A549 (cell line): ENCODE measurements around the gene TBC1D25. TPM values are rescaled to one million over a fixed set of nuclear protein-coding genes. Genes with fewer than 3 reads are reported as not detected.

ENCODE experiments used
- ATAC-seq, 2 experiments: fragments of 200-7000 bp in 1 of 2; fragments of >200 bp in 1 of 2; cut with Nextera tagmentation in 1 of 2; cut with Tn5 transposase in 1 of 2; 3 replicates each; pipeline versions ENCODE4 v1.8.0 to v1.9.1; 2018 to 2020; ENCODE audit warnings: mild to moderate bottlenecking in 1 of 2, moderate library complexity in 1 of 2
- CTCF ChIA-PET: fragments of 300-600 bp; sonication (Branson Sonifier 250); formaldehyde crosslinking; extraction: SDS; loops from one replicate; lab custom pipeline; 2021; ENCODE audit warnings: antibody characterized with exemption, inconsistent platforms; lab: Yijun Ruan, JAX
- POLR2A ChIA-PET: fragments of 350-600 bp; formaldehyde crosslinking; extraction: SDS; loops from one replicate; lab custom pipeline; 2021; ENCODE audit warnings: antibody characterized with exemption, inconsistent platforms; lab: Yijun Ruan, JAX
- DNase-seq, 2 experiments: peaks; one replicate each; pipeline versions ENCODE4 v3.0.0 to v3.0.0-alpha.2; 2011 to 2016; ENCODE audit warnings: low read depth in 1 of 2, low spot score in 1 of 2
- FAIRE-seq: peaks from 2 replicates; lab custom pipeline; 2011; peaks lifted over from hg19 to GRCh38; lab: Jason Lieb, UNC
- H3K27ac ChIP-seq, 2 experiments: fragments of >200 bp; sonication (Bioruptor Twin); formaldehyde crosslinking; 3 replicates each; pipeline ENCODE4 v1.5.1; 2016 to 2017
- H3K4me1 ChIP-seq: fragments of >200 bp; sonication (Bioruptor Twin); formaldehyde crosslinking; 3 replicates; pipeline ENCODE4 v1.6.1; 2016
- H3K4me2 ChIP-seq: fragments of >200 bp; sonication (Bioruptor Twin); formaldehyde crosslinking; 3 replicates; pipeline ENCODE4 v1.6.1; 2016
- H3K4me3 ChIP-seq: fragments of >200 bp; sonication (Bioruptor Twin); formaldehyde crosslinking; 3 replicates; pipeline ENCODE4 v1.5.1; 2016
- H3K9me3 ChIP-seq: fragments of >200 bp; sonication (Bioruptor Twin); formaldehyde crosslinking; 3 replicates; pipeline ENCODE4 v1.6.1; 2016
- CBX2 ChIP-seq: fragments of 200-600 bp; sonication (generic); IDR thresholded peaks from 2 replicates; pipeline ENCODE4 v1.6.1; 2016; ENCODE audit warnings: low read depth, mild to moderate bottlenecking, borderline replicate concordance
- CHD2 ChIP-seq: fragments of 150-350 bp; IDR thresholded peaks from 2 replicates; pipeline ENCODE4 v1.6.1; 2014; ENCODE audit warnings: low read length; ENCODE audit not compliant: partially characterized antibody
- EHF ChIP-seq: fragments of 250-450 bp; sonication (Bioruptor Pico); IDR thresholded peaks from 2 replicates; pipeline ENCODE4 v1.5.0; 2020; ENCODE audit warnings: mild to moderate bottlenecking
- FOSB ChIP-seq: fragments of 250-450 bp; sonication (Bioruptor Pico); IDR thresholded peaks from 2 replicates; pipeline ENCODE4 v1.5.0; 2020; ENCODE audit warnings: mild to moderate bottlenecking, moderate library complexity
- FOXS1 ChIP-seq: fragments of 250-450 bp; sonication (Bioruptor Pico); IDR thresholded peaks from 2 replicates; pipeline ENCODE4 v1.5.0; 2020; ENCODE audit warnings: mild to moderate bottlenecking, moderate library complexity
- GATA3 ChIP-seq: IDR thresholded peaks from 2 replicates; pipeline ENCODE4 v1.6.1; 2012; ENCODE audit warnings: borderline replicate concordance
- HDAC2 ChIP-seq: fragments of 200-600 bp; sonication (generic); IDR thresholded peaks from 2 replicates; pipeline ENCODE4 v1.6.1; 2016
- HES2 ChIP-seq: fragments of >200 bp; sonication (Bioruptor Twin); formaldehyde crosslinking; IDR thresholded peaks from 2 replicates; pipeline ENCODE4 v1.6.1; 2016
- HOXB5 ChIP-seq: fragments of 250-450 bp; sonication (Bioruptor Pico); IDR thresholded peaks from 2 replicates; pipeline ENCODE4 v1.5.0; 2020; ENCODE audit warnings: mild to moderate bottlenecking, moderate library complexity
- JUN ChIP-seq, 2 experiments: fragments of >200 bp; sonication (Bioruptor Twin); formaldehyde crosslinking; IDR thresholded peaks; 2 replicates in 1 of 2; 3 replicates in 1 of 2; pipeline ENCODE4 v1.6.1; 2016 to 2017
- JUNB ChIP-seq: fragments of >200 bp; sonication (Bioruptor Twin); formaldehyde crosslinking; IDR thresholded peaks from 2 replicates; pipeline ENCODE4 v1.6.1; 2016
- KDM1A ChIP-seq: fragments of 200-600 bp; sonication (generic); IDR thresholded peaks from 2 replicates; pipeline ENCODE4 v1.6.1; 2016; ENCODE audit warnings: low read depth, mild to moderate bottlenecking
- NPAS2 ChIP-seq: fragments of 250-450 bp; sonication (Bioruptor Pico); IDR thresholded peaks from 2 replicates; pipeline ENCODE4 v1.8.0; 2022; ENCODE audit warnings: mild to moderate bottlenecking, moderate library complexity, borderline replicate concordance
- NR3C1 ChIP-seq: fragments of >200 bp; sonication (Bioruptor Twin); formaldehyde crosslinking; IDR thresholded peaks from 3 replicates; pipeline ENCODE4 v1.6.1; 2017
- PHF8 ChIP-seq: fragments of 200-600 bp; sonication (generic); IDR thresholded peaks from 2 replicates; pipeline ENCODE4 v1.6.1; 2016; ENCODE audit warnings: low read depth, mild to moderate bottlenecking, antibody characterized with exemption, moderate library complexity, borderline replicate concordance
- RAD21 ChIP-seq, 2 experiments: fragments of >200 bp in 1 of 2; sonication (Bioruptor Twin) in 1 of 2; formaldehyde crosslinking in 1 of 2; IDR thresholded peaks in 1 of 2; conservative IDR thresholded peaks in 1 of 2; 2 replicates in 1 of 2; 3 replicates in 1 of 2; pipeline ENCODE4 v1.6.1; 2012 to 2018; ENCODE audit warnings: inconsistent platforms in 1 of 2
- REST ChIP-seq: fragments of 200-600 bp; sonication (generic); IDR thresholded peaks from 2 replicates; pipeline ENCODE4 v1.6.1; 2016; ENCODE audit warnings: antibody characterized with exemption, mild to moderate bottlenecking, moderate library complexity
- RFX5 ChIP-seq: fragments of 450-650 bp; IDR thresholded peaks from 2 replicates; pipeline ENCODE4 v1.7.1; 2014; ENCODE audit warnings: antibody characterized with exemption, mild to moderate bottlenecking, moderate library complexity
- RNF2 ChIP-seq: fragments of 200-600 bp; sonication (generic); IDR thresholded peaks from 2 replicates; pipeline ENCODE4 v1.6.1; 2016; ENCODE audit warnings: low read depth, mild to moderate bottlenecking, antibody characterized with exemption, moderate library complexity, borderline replicate concordance
- SMC3 ChIP-seq: fragments of >200 bp; sonication (Bioruptor Twin); formaldehyde crosslinking; IDR thresholded peaks from 3 replicates; pipeline ENCODE4 v1.6.1; 2018; ENCODE audit warnings: inconsistent platforms
- TFCP2L1 ChIP-seq: fragments of 250-450 bp; sonication (Bioruptor Pico); IDR thresholded peaks from 2 replicates; pipeline ENCODE4 v1.5.0; 2021; ENCODE audit warnings: mild to moderate bottlenecking
- TP53 ChIP-seq: fragments of 250-450 bp; sonication (Bioruptor Pico); IDR thresholded peaks from 2 replicates; pipeline ENCODE4 v1.5.0; 2021; ENCODE audit warnings: mild to moderate bottlenecking, moderate library complexity
- ZFP36 ChIP-seq: fragments of 450-650 bp; IDR thresholded peaks from 2 replicates; pipeline ENCODE4 v1.6.1; 2014; ENCODE audit warnings: borderline replicate concordance; ENCODE audit not compliant: partially characterized antibody
- ZSCAN20 ChIP-seq: fragments of 250-450 bp; sonication (Bioruptor Pico); IDR thresholded peaks from 2 replicates; pipeline ENCODE4 v1.8.0; 2022; ENCODE audit warnings: mild to moderate bottlenecking, moderate library complexity
- WGBS: methylation state at CpG from one replicate; pipeline ENCODE4 v1.1.6; 2017; ENCODE audit errors: missing lambda C conversion rate; 5-methylcytosine and 5-hydroxymethylcytosine counted together
- polyA plus RNA-seq, 4 experiments: library from polyadenylated mRNA; depleted of rRNA in 3 of 4; stranded (reverse); fragments of >200 nt; fragmentation: RNase III in 1 of 4; extraction: RNeasy Plus Mini Kit Qiagen cat#74134 plus additional on column Dnase treatment in 1 of 4; gene quantifications; 2 replicates in 3 of 4; 3 replicates in 1 of 4; pipeline ENCODE4 v1.2.3, GENCODE V29; 2011 to 2017
- TF ChIP-seq, protein P1 (sequence below): IDR thresholded peaks from 2 replicates; pipeline ENCODE4 v1.6.1; 2012
- TF ChIP-seq, protein P2 (sequence below): fragments of >200 bp; sonication (Bioruptor Twin); formaldehyde crosslinking; IDR thresholded peaks from 3 replicates; pipeline ENCODE4 v1.5.1; 2016
- TF ChIP-seq, protein P3 (sequence below): IDR thresholded peaks from 2 replicates; pipeline ENCODE4 v1.6.1; 2012; ENCODE audit warnings: low read depth, borderline replicate concordance

Gene TBC1D25
- polyA plus RNA-seq, 2 of the 4 experiments (the other 2 are of a cell fraction), result 8.6 to 13.0 TPM

DNA sequence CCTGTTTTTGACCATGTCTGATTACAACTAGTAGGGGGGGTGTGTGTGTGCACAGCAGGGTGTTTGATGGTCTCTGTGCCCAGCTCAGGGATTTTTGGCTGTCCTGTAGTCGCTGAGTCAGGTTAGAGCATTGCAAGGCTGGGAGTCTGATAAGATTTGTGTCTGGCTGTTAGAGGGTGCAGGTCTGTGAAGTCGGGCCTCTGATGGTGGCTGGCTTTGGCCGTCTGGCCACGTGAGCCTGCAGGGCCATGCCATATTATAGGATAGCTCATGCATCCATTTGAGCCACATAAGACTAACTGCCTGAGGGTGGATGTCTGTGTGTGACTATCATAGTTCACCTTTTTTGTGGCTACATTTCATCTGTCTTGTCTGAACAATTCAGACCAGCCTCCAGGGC is 25.8 kb upstream of the TBC1D25 start:
- H3K9me3 ChIP-seq, result no peaks in the 10 kb centered on the region
- WGBS, result 80% methylated on average over 4 of the region's 4 CpGs
- no peak for ATAC-seq
- no peak overlapping the region for H3K4me2 ChIP-seq
- POLR2A ChIA-PET, result no interaction called here
- FAIRE-seq, result no peak
- peaks cover 3% of the 10 kb centered on the region; the same call in 1 of the 3 replicates for H3K4me1 ChIP-seq
- H3K27ac ChIP-seq, result no peak overlapping the region
- no peak overlapping the region for H3K4me3 ChIP-seq
- CTCF ChIA-PET, result interaction anchor here (0.8 to 1.4 kb wide), 3 partner anchors 9 to 39 kb away, joined by 3 to 5 read pairs (median 3); partner anchors contain the start of gene TBC1D25
- no peak for DNase-seq
- TF ChIP-seq JUNB (no peak), HDAC2 (no peak), ZSCAN20 (CRISPR knock-in tag) (no peak), ZFP36 (no peak), HES2 (no peak), NR3C1 (no peak), REST (no peak), GATA3 (no peak), TFCP2L1 (CRISPR knock-in tag) (no peak), NPAS2 (CRISPR knock-in tag) (no peak)
- TF ChIP-seq, protein P1, sequence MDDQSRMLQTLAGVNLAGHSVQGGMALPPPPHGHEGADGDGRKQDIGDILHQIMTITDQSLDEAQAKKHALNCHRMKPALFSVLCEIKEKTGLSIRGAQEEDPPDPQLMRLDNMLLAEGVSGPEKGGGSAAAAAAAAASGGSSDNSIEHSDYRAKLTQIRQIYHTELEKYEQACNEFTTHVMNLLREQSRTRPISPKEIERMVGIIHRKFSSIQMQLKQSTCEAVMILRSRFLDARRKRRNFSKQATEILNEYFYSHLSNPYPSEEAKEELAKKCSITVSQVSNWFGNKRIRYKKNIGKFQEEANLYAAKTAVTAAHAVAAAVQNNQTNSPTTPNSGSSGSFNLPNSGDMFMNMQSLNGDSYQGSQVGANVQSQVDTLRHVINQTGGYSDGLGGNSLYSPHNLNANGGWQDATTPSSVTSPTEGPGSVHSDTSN, result no peak
- TF ChIP-seq, protein P2, sequence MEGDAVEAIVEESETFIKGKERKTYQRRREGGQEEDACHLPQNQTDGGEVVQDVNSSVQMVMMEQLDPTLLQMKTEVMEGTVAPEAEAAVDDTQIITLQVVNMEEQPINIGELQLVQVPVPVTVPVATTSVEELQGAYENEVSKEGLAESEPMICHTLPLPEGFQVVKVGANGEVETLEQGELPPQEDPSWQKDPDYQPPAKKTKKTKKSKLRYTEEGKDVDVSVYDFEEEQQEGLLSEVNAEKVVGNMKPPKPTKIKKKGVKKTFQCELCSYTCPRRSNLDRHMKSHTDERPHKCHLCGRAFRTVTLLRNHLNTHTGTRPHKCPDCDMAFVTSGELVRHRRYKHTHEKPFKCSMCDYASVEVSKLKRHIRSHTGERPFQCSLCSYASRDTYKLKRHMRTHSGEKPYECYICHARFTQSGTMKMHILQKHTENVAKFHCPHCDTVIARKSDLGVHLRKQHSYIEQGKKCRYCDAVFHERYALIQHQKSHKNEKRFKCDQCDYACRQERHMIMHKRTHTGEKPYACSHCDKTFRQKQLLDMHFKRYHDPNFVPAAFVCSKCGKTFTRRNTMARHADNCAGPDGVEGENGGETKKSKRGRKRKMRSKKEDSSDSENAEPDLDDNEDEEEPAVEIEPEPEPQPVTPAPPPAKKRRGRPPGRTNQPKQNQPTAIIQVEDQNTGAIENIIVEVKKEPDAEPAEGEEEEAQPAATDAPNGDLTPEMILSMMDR, result no peak

- ChIA-PET POLR2A (no interaction called here), CTCF (interaction anchor here (0.8 to 1.4 kb wide), 2 partner anchors 9 to 40 kb away, joined by 3 read pairs; no protein-coding TSS in a partner anchor)
- no peak overlapping the region for H3K4me3 ChIP-seq
- no peak for TF ChIP-seq FOSB (CRISPR knock-in tag)
- TF ChIP-seq CHD2, result no peak
- TF ChIP-seq CBX2, result no peak
- no peak for TF ChIP-seq HES2
- TF ChIP-seq ZSCAN20 (CRISPR knock-in tag), result no peak
- TF ChIP-seq SMC3, result no peak
- no peak for TF ChIP-seq KDM1A
- no peak for TF ChIP-seq EHF
- no peak for TF ChIP-seq TP53 (CRISPR knock-in tag)
- TF ChIP-seq JUN (IDR thresholded peaks at IDR 0.05), result no peak
- TF ChIP-seq, protein P3, sequence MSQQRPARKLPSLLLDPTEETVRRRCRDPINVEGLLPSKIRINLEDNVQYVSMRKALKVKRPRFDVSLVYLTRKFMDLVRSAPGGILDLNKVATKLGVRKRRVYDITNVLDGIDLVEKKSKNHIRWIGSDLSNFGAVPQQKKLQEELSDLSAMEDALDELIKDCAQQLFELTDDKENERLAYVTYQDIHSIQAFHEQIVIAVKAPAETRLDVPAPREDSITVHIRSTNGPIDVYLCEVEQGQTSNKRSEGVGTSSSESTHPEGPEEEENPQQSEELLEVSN, result no peak
- no peak for TF ChIP-seq RAD21 (conservative IDR thresholded peaks at IDR 0.05 in 1 of 2, IDR thresholded peaks at IDR 0.05 in 1 of 2)
- no peak for TF ChIP-seq RNF2
- TF ChIP-seq RFX5, result no peak
- no peak for TF ChIP-seq FOXS1
- no peak for TF ChIP-seq GATA3
- TF ChIP-seq HOXB5 (CRISPR knock-in tag), result no peak
- TF ChIP-seq PHF8, result no peak
- DNase-seq (no peak), ATAC-seq (no peak), FAIRE-seq (no peak)
- WGBS, result 74% methylated on average over 10 of the region's 16 CpGs
- H3K4me2 ChIP-seq, result no peak overlapping the region
- no peaks in the 10 kb centered on the region for H3K9me3 ChIP-seq
- H3K4me1 ChIP-seq, result peaks cover 3% of the 10 kb centered on the region; the same call in 1 of the 3 replicates
- H3K27ac ChIP-seq, result no peak overlapping the region
Measured at GRCh38 chrX:48514126-48514806, 25.2 kb upstream of the TBC1D25 start.
